ENCODE results near the gene GUCY1A1.

DNA sequence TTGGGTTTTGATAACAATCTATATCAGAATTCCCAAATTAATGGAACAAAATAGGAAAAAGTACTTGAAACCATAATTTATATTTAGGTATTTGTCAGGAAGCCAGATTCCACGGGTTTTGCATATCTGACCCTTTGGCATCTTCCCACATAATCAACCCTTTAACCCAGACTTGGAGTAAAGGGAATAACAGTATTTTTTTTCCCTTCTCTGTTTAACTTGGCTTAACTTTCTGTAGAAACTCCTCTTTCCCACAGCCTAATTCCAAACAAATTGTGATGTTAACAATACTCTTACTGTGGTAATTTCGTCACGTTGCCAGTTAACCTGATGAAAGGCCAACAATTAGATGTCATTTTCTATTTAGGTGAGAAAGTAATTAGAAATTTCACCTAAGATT is 49.4 kb upstream of the GUCY1A1 start:
- no peak for TF ChIP-seq GATA3 (IDR thresholded peaks at IDR 0.05; ENCODE audit: low read depth, low read length)
- no peak for TF ChIP-seq GATA2 (IDR thresholded peaks at IDR 0.05; ENCODE audit: low read depth, low read length)
